CD4-positive, alpha-beta T cell treated with Interferon gamma for 1 hour (primary cell): ENCODE results near the gene MYO9A.
"Not testable (repeated sequence)": the region's sequence is repeated elsewhere in the genome, so short reads cannot be mapped to it uniquely, and the experiment has no call there.

Source experiments
- DNase-seq: peaks from one replicate; pipeline ENCODE4 v3.0.0-alpha.2; 2020

Gene MYO9A

GRCh38 chr15:71939981-71940588 lies 177.9 kb downstream of the MYO9A start:
- no peak for DNase-seq

GRCh38 chr15:71937650-71938311 lies 180.2 kb downstream of the MYO9A start:
- no peak for DNase-seq

GRCh38 chr15:71934446-71934845 lies 183.5 kb downstream of the MYO9A start:
- DNase-seq = no peak

GRCh38 chr15:71932689-71933088 lies 185.3 kb downstream of the MYO9A start:
- no peak for DNase-seq

DNA sequence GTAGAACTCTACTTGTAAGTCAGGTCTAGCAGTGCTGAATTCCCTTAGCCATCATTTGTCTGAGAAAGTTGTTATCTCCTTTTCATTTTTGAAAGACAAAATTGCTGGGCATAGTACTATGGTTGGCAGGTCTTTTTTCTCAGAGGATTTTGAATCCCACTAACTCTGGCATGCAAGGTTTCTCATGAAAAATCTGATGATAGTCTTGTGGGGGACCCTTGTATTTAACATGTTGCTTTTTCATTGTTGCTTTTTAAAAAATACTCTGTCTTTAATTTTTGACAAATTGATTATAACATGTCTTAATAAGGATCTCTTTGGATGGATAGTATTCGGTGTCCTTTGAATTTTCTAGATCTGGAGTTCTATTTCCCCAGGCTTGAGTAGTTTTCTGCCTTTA lies 186.7 kb downstream of the MYO9A start:
- no peak for DNase-seq

DNA sequence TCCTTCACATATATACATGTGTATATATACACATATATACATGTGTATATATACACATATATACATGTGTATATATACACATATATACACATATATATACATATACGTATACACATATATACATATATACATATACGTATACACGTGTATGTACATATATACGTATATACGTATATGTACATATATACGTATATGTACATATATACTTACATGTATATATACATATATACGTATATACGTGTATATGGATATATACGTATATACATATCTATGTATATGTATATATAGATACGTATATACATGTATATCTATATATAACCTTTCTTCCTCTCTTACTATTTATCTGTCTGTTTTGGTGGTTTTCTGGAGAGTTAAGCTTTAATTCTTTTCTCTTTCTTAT lies 192.8 kb downstream of the MYO9A start:
- no peak for DNase-seq

DNA sequence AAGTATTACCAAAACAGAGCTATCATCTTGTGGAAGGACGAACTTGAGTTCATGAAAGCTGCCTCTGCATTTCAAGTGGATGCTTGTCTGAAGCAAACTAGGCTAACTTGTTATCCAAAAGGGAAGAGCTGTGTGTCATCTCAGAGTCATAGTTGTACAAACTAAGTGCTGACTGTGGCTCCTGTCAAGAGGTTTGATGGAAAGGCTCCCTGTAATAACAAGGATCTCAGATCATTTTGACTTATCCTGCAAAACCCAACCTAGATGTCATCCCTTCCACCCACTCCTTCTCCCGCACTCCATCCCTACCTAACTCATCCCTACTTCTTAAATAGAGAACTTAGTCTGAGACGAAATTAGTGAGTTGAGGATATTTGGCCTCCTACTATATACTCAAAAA lies 196.8 kb downstream of the MYO9A start:
- no peak for DNase-seq

DNA sequence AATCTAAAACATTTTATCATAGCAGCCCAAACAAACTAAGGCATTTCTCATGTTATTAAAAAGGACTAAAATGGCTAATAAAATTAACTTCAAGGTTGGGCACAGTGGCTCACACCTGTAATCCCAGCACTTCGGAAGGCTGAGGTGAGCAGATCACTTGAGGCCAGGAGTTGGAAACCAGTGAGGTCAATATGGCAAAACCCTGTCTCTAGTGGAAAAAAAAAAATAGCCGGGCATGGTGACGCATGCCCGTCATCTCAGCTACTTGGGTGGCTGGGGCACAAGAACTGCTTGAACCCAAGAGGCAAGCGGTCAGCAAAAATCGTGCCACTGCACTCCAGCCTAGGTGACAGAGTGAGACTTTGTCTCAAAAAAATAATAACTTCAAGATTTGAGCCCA lies 197.4 kb downstream of the MYO9A start:
- DNase-seq = no peak

DNA sequence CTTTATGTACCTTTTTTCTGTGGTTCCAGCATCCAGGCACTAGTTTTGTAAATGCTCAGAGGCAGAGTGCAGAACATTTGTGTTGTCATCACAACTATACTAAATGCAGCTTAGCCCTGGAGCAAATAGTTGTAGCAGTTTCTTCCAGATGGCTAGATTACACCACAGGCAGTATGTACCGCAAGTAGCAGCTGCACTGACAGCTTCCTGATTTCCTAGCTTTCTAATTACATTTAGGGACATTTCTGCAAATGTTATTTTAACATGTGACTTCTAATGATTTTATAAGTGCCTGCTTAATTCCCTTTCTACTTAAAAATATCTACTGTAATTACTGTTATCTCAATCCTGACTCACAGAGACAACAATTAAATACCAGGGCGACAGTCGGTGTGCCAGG lies 201.1 kb downstream of the MYO9A start:
- DNase-seq = no peak

- DNase-seq = no peak
Measured at GRCh38 chr15:71914092-71914491, 203.9 kb downstream of the MYO9A start.

GRCh38 chr15:71899674-71900073 lies 218.3 kb downstream of the MYO9A start:
- no peak for DNase-seq

GRCh38 chr15:71893691-71894090 lies 224.3 kb downstream of the MYO9A start:
- no peak for DNase-seq

DNA sequence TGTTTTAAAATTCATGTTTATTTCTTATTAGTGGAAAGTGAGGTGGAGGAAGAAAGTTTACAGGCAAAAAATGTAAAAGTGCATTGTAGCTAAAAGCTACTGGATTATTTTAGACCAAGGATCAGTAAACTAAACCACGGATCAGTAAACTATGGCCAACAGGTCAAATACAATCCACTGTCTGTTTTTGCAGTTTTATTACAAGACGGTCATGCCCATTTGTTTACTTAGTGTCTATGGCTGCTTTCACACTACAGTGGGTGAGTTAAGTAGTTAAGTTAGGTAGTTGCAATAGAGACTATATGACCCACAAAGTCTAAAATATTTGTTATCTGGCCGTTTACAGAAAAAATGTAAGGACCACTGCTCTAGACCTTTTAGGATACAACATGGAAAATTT lies 225.6 kb downstream of the MYO9A start:
- DNase-seq = no peak

DNA sequence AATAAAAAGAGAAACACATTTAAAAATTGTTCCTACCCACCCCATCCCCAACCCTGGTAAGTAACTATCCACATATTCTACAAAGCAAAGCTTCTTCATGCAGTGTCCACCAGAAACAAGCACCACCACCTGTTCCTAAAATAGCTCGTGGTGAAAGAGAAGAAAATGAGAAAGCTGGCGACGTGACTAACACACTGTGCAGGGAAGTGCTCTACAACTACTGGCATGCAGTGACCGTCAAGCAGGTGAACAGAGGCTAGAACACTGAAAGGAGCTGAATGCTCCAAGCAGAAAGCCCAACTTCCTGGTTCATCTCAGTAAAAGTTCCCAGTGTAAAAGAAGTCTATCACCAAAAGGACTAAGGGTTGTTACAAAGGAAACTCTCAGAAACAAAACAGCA lies 226.9 kb downstream of the MYO9A start:
- DNase-seq = no peak

GRCh38 chr15:71889947-71890346 lies 228.0 kb downstream of the MYO9A start:
- DNase-seq = no peak

- no peak for DNase-seq
Measured at GRCh38 chr15:71889385-71889784, 228.6 kb downstream of the MYO9A start.

GRCh38 chr15:71888797-71889196 lies 229.2 kb downstream of the MYO9A start:
- no peak for DNase-seq

DNA sequence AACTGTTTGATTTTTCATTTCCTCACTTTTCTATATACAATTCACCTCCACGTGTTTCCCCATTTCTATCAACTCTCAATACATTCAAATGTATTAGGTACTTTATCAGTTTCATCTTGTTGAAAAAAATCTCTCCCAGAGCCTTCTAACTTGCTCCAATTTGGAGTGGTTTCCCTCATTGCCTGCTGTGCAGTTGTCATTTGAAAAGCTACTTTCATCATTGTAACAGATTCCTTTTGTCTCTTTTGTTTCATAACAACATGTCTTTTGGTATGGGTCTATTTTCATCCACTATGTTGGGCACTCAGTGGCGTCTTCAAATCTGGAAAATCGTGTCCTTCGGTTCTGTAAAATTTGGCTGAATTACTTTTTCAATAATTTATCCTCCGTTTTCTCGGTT lies 232.6 kb downstream of the MYO9A start:
- no peak for DNase-seq

GRCh38 chr15:71883447-71883846 lies 234.5 kb downstream of the MYO9A start:
- no peak for DNase-seq

DNA sequence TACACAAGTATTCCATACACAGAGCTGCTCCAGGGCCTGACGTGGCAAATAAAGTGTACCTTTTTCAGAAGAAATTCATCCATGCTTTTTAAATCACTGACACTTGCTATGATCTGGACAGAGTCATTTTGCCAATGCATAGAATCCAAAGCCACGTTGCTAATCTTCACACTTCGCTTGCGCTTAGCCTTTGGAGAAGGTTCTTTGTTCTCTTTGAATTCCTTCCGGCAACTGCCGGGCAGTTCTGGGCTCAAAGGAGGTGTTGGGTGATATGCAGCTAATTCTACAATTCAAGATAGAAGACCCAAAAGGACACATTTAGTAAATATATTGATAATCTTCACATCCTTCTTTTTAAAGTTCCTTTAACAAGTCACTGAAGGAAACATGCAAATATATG lies 237.7 kb downstream of the MYO9A start:
- DNase-seq = no peak

- no peak for DNase-seq
Measured at GRCh38 chr15:71874245-71874644, 243.7 kb downstream of the MYO9A start.

- DNase-seq = not testable (repeated sequence)
Measured at GRCh38 chr15:71858232-71858631, 259.7 kb downstream of the MYO9A start.

- no peak for DNase-seq
Measured at GRCh38 chr15:71853543-71853942, 264.4 kb downstream of the MYO9A start.

DNA sequence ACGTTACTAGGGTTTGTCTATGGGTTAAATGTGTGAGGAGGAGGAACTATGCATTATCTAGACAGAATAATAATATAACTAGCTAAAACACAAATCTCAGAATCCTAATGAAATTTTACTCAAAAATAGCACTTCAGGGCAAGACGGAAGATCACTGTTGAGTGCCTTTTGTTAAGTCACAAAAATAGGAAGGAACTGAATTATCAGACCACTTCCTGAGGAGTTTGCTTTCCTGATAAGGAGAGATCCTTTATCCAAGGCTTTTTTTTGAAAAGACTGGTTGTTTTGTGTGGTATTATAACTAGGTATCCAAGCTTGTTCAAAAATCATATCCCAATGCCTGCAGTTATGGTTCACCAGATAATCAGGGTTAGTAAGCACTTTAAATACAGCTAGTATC lies 273.0 kb downstream of the MYO9A start:
- DNase-seq = no peak

GRCh38 chr15:71841563-71841962 lies 276.4 kb downstream of the MYO9A start:
- DNase-seq = no peak
